Measurements from ENCODE around the gene WDR55. TPM values are rescaled to one million over a fixed set of nuclear protein-coding genes. Genes with fewer than 3 reads are reported as not detected.

WDR55 gene
- total RNA-seq, 4 donors from 2014 or later: 15.1 to 33.0 (median 21.1) TPM

DNA sequence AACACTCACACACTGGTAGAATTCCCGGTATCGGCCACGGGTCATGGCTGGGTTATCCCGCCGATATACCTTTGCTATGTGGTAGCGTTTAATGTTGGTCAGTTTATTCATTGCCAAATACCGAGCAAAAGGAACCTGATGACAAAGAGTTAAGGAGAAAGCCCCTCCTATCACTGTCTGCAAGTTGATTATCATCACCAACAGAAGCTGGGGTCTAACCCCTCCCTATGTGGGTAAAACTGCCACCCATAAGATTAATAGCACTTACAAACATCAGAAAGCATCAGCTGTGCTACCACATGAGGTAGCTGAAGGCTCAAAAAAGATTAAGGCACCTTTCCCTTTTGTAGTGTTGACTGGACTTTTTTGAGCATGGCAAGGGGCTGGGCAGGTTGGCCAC is 14.3 kb downstream of the WDR55 start:
- H3K4me3 ChIP-seq: no peak overlapping the region
- H3K27ac ChIP-seq: no peak overlapping the region
- no peaks in the 10 kb centered on the region for H3K27me3 ChIP-seq
- no peaks in the 10 kb centered on the region for H3K4me1 ChIP-seq
- TF ChIP-seq, protein P1, sequence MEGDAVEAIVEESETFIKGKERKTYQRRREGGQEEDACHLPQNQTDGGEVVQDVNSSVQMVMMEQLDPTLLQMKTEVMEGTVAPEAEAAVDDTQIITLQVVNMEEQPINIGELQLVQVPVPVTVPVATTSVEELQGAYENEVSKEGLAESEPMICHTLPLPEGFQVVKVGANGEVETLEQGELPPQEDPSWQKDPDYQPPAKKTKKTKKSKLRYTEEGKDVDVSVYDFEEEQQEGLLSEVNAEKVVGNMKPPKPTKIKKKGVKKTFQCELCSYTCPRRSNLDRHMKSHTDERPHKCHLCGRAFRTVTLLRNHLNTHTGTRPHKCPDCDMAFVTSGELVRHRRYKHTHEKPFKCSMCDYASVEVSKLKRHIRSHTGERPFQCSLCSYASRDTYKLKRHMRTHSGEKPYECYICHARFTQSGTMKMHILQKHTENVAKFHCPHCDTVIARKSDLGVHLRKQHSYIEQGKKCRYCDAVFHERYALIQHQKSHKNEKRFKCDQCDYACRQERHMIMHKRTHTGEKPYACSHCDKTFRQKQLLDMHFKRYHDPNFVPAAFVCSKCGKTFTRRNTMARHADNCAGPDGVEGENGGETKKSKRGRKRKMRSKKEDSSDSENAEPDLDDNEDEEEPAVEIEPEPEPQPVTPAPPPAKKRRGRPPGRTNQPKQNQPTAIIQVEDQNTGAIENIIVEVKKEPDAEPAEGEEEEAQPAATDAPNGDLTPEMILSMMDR (IDR thresholded peaks at IDR 0.05): no peak
- TF ChIP-seq EP300 (IDR thresholded peaks at IDR 0.05): no peak
- TF ChIP-seq POLR2A (IDR thresholded peaks at IDR 0.05): no peak
- no peak for DNase-seq (ENCODE audit: low spot score in 2 of 2)
- WGBS, 2 donors: 96% methylated on average over 7 of the region's 7 CpGs
- H3K9me3 ChIP-seq: no peaks in the 10 kb centered on the region
- H3K36me3 ChIP-seq: peaks cover 3 to 99% (median 7%) of the 10 kb centered on the region in 3 donors

GRCh38 chr5:140690376-140690932 is 25.8 kb downstream of the WDR55 start:
- no peaks in the 10 kb centered on the region for H3K27me3 ChIP-seq
- peak overlapping the region in 3 of 4 donors; percentile 85 to 89 (median 87) for H3K27ac ChIP-seq
- H3K4me1 ChIP-seq: peaks cover 0 to 38% (median 20%) of the 10 kb centered on the region in 4 donors
- peaks cover 0 to 58% (median under 1%) of the 10 kb centered on the region in 3 donors for H3K36me3 ChIP-seq
- DNase-seq (ENCODE audit: low spot score in 2 of 2): no peak
- peak overlapping the region; percentile 51 to 91 (median 78) for H3K4me3 ChIP-seq
- 55 to 59% methylated on average over 8 of the region's 8 CpGs for WGBS, 2 donors
- TF ChIP-seq POLR2A (IDR thresholded peaks at IDR 0.05): no peak
- no peak for TF ChIP-seq EP300 (IDR thresholded peaks at IDR 0.05)
- TF ChIP-seq, protein P1 (IDR thresholded peaks at IDR 0.05): no peak
- no peaks in the 10 kb centered on the region for H3K9me3 ChIP-seq

- peaks cover 0 to 58% (median 8%) of the 10 kb centered on the region in 3 donors for H3K36me3 ChIP-seq
Measured at GRCh38 chr5:140690941-140691924, 26.5 kb downstream of the WDR55 start, which contains the start of the genes HARS1 and HARS2. HARS1 (minus strand) TSS chr5:140691370; CDS start chr5:140691304, 66 bp downstream. HARS2 (plus strand) TSS chr5:140691455; CDS start chr5:140691649, 194 bp downstream.

DNA sequence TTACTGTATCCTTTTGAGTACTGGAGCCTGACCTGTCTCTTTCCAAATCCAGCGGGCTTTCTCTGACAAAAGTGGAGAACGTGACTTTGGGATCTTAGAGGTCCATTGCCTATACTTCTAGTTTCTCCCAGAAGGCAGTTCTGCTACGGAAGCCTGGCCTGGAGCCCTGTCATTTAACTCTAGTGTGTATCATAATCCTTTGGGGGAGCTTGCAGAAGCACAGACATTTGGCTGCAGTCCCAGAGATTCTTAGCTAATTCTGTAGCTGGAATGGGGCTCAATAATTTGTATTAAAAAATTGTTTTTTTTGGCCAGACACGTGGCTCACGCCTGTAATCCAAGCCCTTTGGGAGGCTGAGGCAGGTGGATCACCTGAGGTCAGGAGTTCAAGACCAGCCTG is 29.6 kb downstream of the WDR55 start:
- no peaks in the 10 kb centered on the region for H3K9me3 ChIP-seq
- DNase-seq (ENCODE audit: low spot score in 2 of 2): no peak
- peaks cover 11 to 61% (median 27%) of the 10 kb centered on the region in 3 donors for H3K36me3 ChIP-seq
- WGBS, 2 donors: 59 to 63% methylated on average over 5 of the region's 5 CpGs
- no peak overlapping the region for H3K4me3 ChIP-seq
- H3K27ac ChIP-seq: no peak overlapping the region
- H3K4me1 ChIP-seq: peaks cover 0 to 38% (median 20%) of the 10 kb centered on the region in 4 donors
- H3K27me3 ChIP-seq: no peaks in the 10 kb centered on the region
- TF ChIP-seq, protein P1 (IDR thresholded peaks at IDR 0.05): no peak
- TF ChIP-seq POLR2A (IDR thresholded peaks at IDR 0.05) (no peak), EP300 (IDR thresholded peaks at IDR 0.05) (no peak)

More at GRCh38 chr5:140690941-140691924, 26.5 kb downstream of the WDR55 start, which contains the start of the genes HARS1 and HARS2:
- H3K27ac ChIP-seq: peak within 1 kb of the TSS in 3 of 4 donors; percentile 85 to 89 (median 87)
- 0 to 1% methylated on average over 41 to 61 of the region's 61 CpGs for whole genome bisulfite sequencing, 2 donors
- H3K4me1 ChIP-seq: peaks cover 0 to 38% (median 20%) of the 10 kb centered on the region in 4 donors
- peak; percentile 72 to 79 for DNase-seq (ENCODE audit: low spot score in 2 of 2)
- TF ChIP-seq POLR2A (IDR thresholded peaks at IDR 0.05) (no peak), EP300 (IDR thresholded peaks at IDR 0.05) (peak; percentile 39 to 84)
- TF ChIP-seq, protein P1 (IDR thresholded peaks at IDR 0.05): peak in 1 of 5 experiments; percentile 32
- no peaks in the 10 kb centered on the region for H3K9me3 ChIP-seq
- H3K4me3 ChIP-seq: peak within 1 kb of the TSS; percentile 51 to 91 (median 78)
- no peaks in the 10 kb centered on the region for H3K27me3 ChIP-seq

Measured in tibial nerve (tissue), 4 donors.